CD14-positive monocyte (primary cell): ENCODE data around the gene SESN3. TPM values are rescaled to one million over a fixed set of nuclear protein-coding genes. Genes with fewer than 3 reads are reported as not detected.

Source experiments
- DNase-seq, 3 donors: peaks; one replicate each; pipeline ENCODE4 v3.0.0-alpha.2; 2011 to 2022
- H2AFZ ChIP-seq: 2 replicates; pipeline ENCODE4 v1.6.0; 2012; ENCODE audit warnings: mild to moderate bottlenecking, low read depth, low read length, inconsistent platforms; ENCODE audit not compliant: insufficient read depth, poor library complexity, severe bottlenecking
- H3K27ac ChIP-seq, 2 donors: 1 replicate in 1 of 2; 2 replicates in 1 of 2; pipeline ENCODE4 v1.5.1; 2012 to 2013; ENCODE audit warnings: low read length in 2 of 2, control low read depth in 1 of 2, inconsistent platforms in 1 of 2, low read depth in 1 of 2, mild to moderate bottlenecking in 1 of 2
- H3K27me3 ChIP-seq, 2 donors: one replicate each; pipeline versions ENCODE4 v1.6.0 to v1.6.1; 2011 to 2013; ENCODE audit warnings: low read length in 2 of 2; ENCODE audit not compliant: control insufficient read depth in 2 of 2, insufficient read depth in 2 of 2
- H3K36me3 ChIP-seq, 2 donors: replicated peaks in 1 of 2; 1 replicate in 1 of 2; 2 replicates in 1 of 2; pipeline versions ENCODE4 v1.5.1 to v1.6.1; 2012 to 2013; ENCODE audit warnings: low read length in 2 of 2, control low read depth in 1 of 2, inconsistent platforms in 1 of 2, mild to moderate bottlenecking in 1 of 2; ENCODE audit not compliant: insufficient read depth in 2 of 2, control insufficient read depth in 1 of 2
- H3K4me1 ChIP-seq, 2 donors: 1 replicate in 1 of 2; 2 replicates in 1 of 2; pipeline versions ENCODE4 v1.5.1 to v1.6.1; 2012 to 2013; ENCODE audit warnings: low read length in 2 of 2, control low read depth in 1 of 2, inconsistent platforms in 1 of 2, mild to moderate bottlenecking in 1 of 2, moderate library complexity in 1 of 2; ENCODE audit not compliant: insufficient read depth in 2 of 2, control insufficient read depth in 1 of 2
- H3K4me2 ChIP-seq: replicated peaks from 2 replicates; pipeline ENCODE3; 2012; ENCODE audit warnings: low read length, moderate library complexity, mild to moderate bottlenecking; ENCODE audit not compliant: poor library complexity, severe bottlenecking; ENCODE audit errors: extremely low read depth
- H3K4me3 ChIP-seq, 3 experiments: fragments of 200-600 bp in 1 of 3; sonication (generic) in 1 of 3; replicated peaks in 1 of 3; 1 replicate in 2 of 3; 2 replicates in 1 of 3; pipeline ENCODE4 v1.5.1; 2011 to 2013; ENCODE audit warnings: low read length in 3 of 3, mild to moderate bottlenecking in 3 of 3, control low read depth in 2 of 3, low read depth in 2 of 3, inconsistent platforms in 1 of 3, moderate library complexity in 1 of 3
- H3K79me2 ChIP-seq: 2 replicates; pipeline ENCODE4 v1.6.0; 2012; ENCODE audit warnings: mild to moderate bottlenecking, control low read depth, inconsistent platforms, low read length, moderate library complexity; ENCODE audit not compliant: insufficient read depth
- H3K9ac ChIP-seq: 2 replicates; pipeline ENCODE4 v1.6.0; 2017; ENCODE audit warnings: low read length, mild to moderate bottlenecking; ENCODE audit not compliant: insufficient read depth, poor library complexity, severe bottlenecking
- H3K9me3 ChIP-seq, 2 donors: replicated peaks in 1 of 2; 1 replicate in 1 of 2; 2 replicates in 1 of 2; pipeline versions ENCODE4 v1.5.1 to v1.6.1; 2012 to 2013; ENCODE audit warnings: low read length in 2 of 2, control low read depth in 1 of 2; ENCODE audit not compliant: control insufficient read depth in 1 of 2, insufficient read depth in 1 of 2
- H4K20me1 ChIP-seq: 2 replicates; pipeline ENCODE4 v1.6.0; 2012; ENCODE audit warnings: mild to moderate bottlenecking, low read length, control low read depth, moderate library complexity; ENCODE audit not compliant: insufficient read depth
- H3K27ac Mint-ChIP-seq, 7 donors: one replicate each; pipeline ENCODE4 v1.8.0; 2020; ENCODE audit warnings: mild to moderate bottlenecking in 7 of 7, mixed read lengths in 7 of 7, moderate library complexity in 6 of 7, inconsistent platforms in 2 of 7
- H3K27me3 Mint-ChIP-seq, 3 donors: one replicate each; pipeline ENCODE4 v1.8.0; 2021 to 2022; ENCODE audit warnings: low read depth in 3 of 3, mild to moderate bottlenecking in 3 of 3, mixed read lengths in 3 of 3, moderate library complexity in 3 of 3, inconsistent platforms in 1 of 3
- H3K36me3 Mint-ChIP-seq, 2 donors: one replicate each; pipeline ENCODE4 v1.8.0; 2020; ENCODE audit warnings: mixed read lengths in 2 of 2, inconsistent platforms in 1 of 2, mild to moderate bottlenecking in 1 of 2
- H3K4me1 Mint-ChIP-seq: one replicate; pipeline ENCODE4 v1.8.0; 2020; ENCODE audit warnings: mild to moderate bottlenecking, mixed read lengths
- H3K4me3 Mint-ChIP-seq, 2 donors: one replicate each; pipeline ENCODE4 v1.8.0; 2020; ENCODE audit warnings: mild to moderate bottlenecking in 2 of 2, mixed read lengths in 2 of 2, moderate library complexity in 1 of 2
- H3K9me3 Mint-ChIP-seq, 7 donors: one replicate each; pipeline ENCODE4 v1.8.0; 2020 to 2022; ENCODE audit warnings: mixed read lengths in 7 of 7, mild to moderate bottlenecking in 6 of 7, moderate library complexity in 6 of 7, inconsistent platforms in 2 of 7
- CTCF ChIP-seq: fragments of 200-600 bp; IDR thresholded peaks from one replicate; pipeline ENCODE4 v1.8.0; 2022; ENCODE audit warnings: antibody characterized with exemption, mild to moderate bottlenecking
- WGBS: methylation state at CpG from one replicate; pipeline ENCODE4 v1.1.5; 2013; ENCODE audit warnings: missing lambda C conversion rate; ENCODE audit not compliant: insufficient coverage; 5-methylcytosine and 5-hydroxymethylcytosine counted together
- intact Hi-C, 2 donors: fragments of 100-400 bp; cut with micrococcal nuclease; formaldehyde crosslinking; loops; one replicate each; pipeline versions ENCODE4 v1.15.0 to v1.15.1; 2023
- polyA plus RNA-seq, 3 donors: library from polyadenylated mRNA; depleted of rRNA in 1 of 3; unstranded in 2 of 3; stranded (reverse) in 1 of 3; fragments of 300-500 nt in 2 of 3; fragments of >200 nt in 1 of 3; fragmentation: Illumina TruSeq in 2 of 3; gene quantifications; 1 replicate in 2 of 3; 2 replicates in 1 of 3; pipeline ENCODE4 v1.2.3, GENCODE V29; 2012 to 2021

Gene SESN3
- polyA plus RNA-seq, 3 donors: 1.1 to 7.4 (median 1.4) TPM

DNA sequence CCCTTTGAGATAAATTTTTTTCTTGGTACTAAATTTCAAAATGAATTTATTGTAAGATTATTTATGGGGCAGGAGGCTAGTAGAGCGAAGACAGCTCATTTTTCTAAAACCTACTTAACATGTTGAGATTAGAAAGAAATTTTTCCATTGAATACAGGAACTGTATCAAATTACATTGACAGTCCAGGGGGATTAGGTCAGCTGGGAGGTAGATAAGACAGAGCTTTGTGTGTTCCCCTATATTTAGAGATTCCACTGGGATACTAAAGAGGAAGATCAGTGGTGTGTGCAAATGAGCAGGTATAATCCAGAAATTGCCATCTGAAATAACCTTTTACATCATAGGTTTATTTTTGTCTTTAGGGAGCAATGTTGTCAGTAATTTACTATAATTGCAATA lies 109.3 kb downstream of the SESN3 start:
- no CpG with 5 or more reads among the region's 1 CpG for WGBS
- H3K36me3 ChIP-seq: no peaks in the 10 kb centered on the region
- intact Hi-C loops: no loop called here
- no peak for TF ChIP-seq CTCF
- H3K4me1 ChIP-seq: no peaks in the 10 kb centered on the region
- H3K9me3 Mint-ChIP-seq: peaks cover 0 to 3% (median 2%) of the 10 kb centered on the region in 7 donors
- no peaks in the 10 kb centered on the region for H3K79me2 ChIP-seq
- H3K9ac ChIP-seq: no peak overlapping the region
- peaks cover 2% of the 10 kb centered on the region for H3K4me1 Mint-ChIP-seq
- no peaks in the 10 kb centered on the region for H3K36me3 Mint-ChIP-seq
- no peak overlapping the region for H3K4me3 Mint-ChIP-seq
- H3K27ac Mint-ChIP-seq: no peak overlapping the region
- no peaks in the 10 kb centered on the region for H4K20me1 ChIP-seq
- peaks cover 0 to 1% (median 1%) of the 10 kb centered on the region in 3 donors for H3K27me3 Mint-ChIP-seq
- H3K27ac ChIP-seq: no peak overlapping the region
- H3K4me2 ChIP-seq: no peak overlapping the region
- no peak overlapping the region for H2AFZ ChIP-seq
- no peaks in the 10 kb centered on the region for H3K9me3 ChIP-seq
- H3K4me3 ChIP-seq: no peak overlapping the region
- no peaks in the 10 kb centered on the region for H3K27me3 ChIP-seq
- DNase-seq: no peak

DNA sequence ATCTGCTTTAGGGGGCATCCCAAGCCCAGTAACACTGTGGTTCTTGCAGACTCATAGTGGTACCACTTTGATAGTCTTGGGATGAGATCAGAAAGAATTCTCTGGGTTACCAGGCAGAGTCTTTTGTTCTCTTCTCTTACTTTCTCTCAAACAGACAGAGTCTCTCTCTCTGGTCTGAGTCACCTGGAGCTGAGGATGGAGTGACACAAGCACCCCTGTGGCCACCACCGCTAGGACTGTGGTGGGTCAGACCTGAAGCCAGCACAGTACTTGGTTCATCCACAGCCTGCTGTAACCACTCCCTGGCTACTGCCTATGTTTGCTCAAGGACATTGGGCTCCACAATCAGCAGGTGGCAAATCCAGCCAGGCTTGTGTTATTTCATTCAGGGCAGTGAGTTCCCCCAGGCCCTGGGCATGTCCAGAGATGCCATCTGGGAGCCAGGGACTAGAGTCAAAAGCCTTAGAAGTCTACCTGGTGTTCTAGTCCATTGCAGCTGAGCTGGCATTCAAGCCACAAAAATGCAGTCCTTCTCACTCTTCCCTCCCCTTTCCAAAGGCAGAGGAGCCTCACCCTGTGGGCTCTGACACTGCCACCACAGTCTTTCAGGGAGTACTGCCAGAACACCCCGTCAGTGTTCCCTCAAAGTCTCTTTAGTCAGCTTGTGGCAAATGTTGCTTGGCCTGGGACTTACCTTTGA lies 111.5 kb downstream of the SESN3 start:
- H3K27ac Mint-ChIP-seq: no peak overlapping the region
- Histone ChIP-seq H3K9me3 (no peaks in the 10 kb centered on the region), H3K4me1 (no peaks in the 10 kb centered on the region), H3K4me2 (no peak overlapping the region), H3K9ac (no peak overlapping the region), H2AFZ (no peak overlapping the region), H4K20me1 (no peaks in the 10 kb centered on the region), H3K79me2 (no peaks in the 10 kb centered on the region), H3K36me3 (no peaks in the 10 kb centered on the region), H3K27ac (no peak overlapping the region), H3K4me3 (no peak overlapping the region), H3K27me3 (no peaks in the 10 kb centered on the region)
- WGBS: 85% methylated on average over 2 of the region's 2 CpGs
- no peaks in the 10 kb centered on the region for H3K36me3 Mint-ChIP-seq
- no peak overlapping the region for H3K4me3 Mint-ChIP-seq
- peaks cover 0 to 1% (median 0%) of the 10 kb centered on the region in 3 donors for H3K27me3 Mint-ChIP-seq
- no peak for DNase-seq
- no peaks in the 10 kb centered on the region for H3K4me1 Mint-ChIP-seq
- H3K9me3 Mint-ChIP-seq: peaks cover 0 to 3% (median 2%) of the 10 kb centered on the region in 7 donors
- TF ChIP-seq CTCF: no peak
- intact Hi-C loops: no loop called here
